ENCODE data around the gene METTL13.

- no peak for TF ChIP-seq TAF1 (IDR thresholded peaks at IDR 0.05; ENCODE audit: low read depth, low read length)
- no peak for TF ChIP-seq EZH2 (IDR thresholded peaks at IDR 0.05; ENCODE audit: low read depth, low read length, severe bottlenecking)
- no peak for TF ChIP-seq POLR2A (IDR thresholded peaks at IDR 0.05; ENCODE audit: control extremely low read depth in 1 of 2, low read depth in 2 of 2, low read length in 2 of 2)
- TF ChIP-seq BACH1 (IDR thresholded peaks at IDR 0.05; ENCODE audit: low read length) = no peak
- no peak for TF ChIP-seq GABPA (IDR thresholded peaks at IDR 0.05; ENCODE audit: borderline replicate concordance, insufficient read depth, low read length)
- TF ChIP-seq SP1 (IDR thresholded peaks at IDR 0.05; ENCODE audit: low read depth, low read length) = no peak
- no peak for TF ChIP-seq CTCF (IDR thresholded peaks at IDR 0.05; ENCODE audit: control extremely low read depth in 1 of 3, insufficient read depth in 1 of 3, low read depth in 1 of 3, low read length in 3 of 3)
- TF ChIP-seq CREB1 (IDR thresholded peaks at IDR 0.05) = no peak
- TF ChIP-seq RBBP5 (IDR thresholded peaks at IDR 0.05; ENCODE audit: borderline replicate concordance, low read depth, low read length) = no peak
- TF ChIP-seq MAX (IDR thresholded peaks at IDR 0.05) = no peak
- no peak for TF ChIP-seq SIX5 (IDR thresholded peaks at IDR 0.05; ENCODE audit: low read depth, low read length)
- no peak for TF ChIP-seq YY1 (IDR thresholded peaks at IDR 0.05; ENCODE audit: low read depth, low read length)
Measured at GRCh38 chr1:171751221-171751620, 30.2 kb upstream of the METTL13 start.
